T-helper 9 cell (primary cell): ENCODE results near the gene NEIL1.

ENCODE experiments used
- DNase-seq: peaks from one replicate; pipeline ENCODE4 v3.0.0-alpha.2; 2020

Gene NEIL1

GRCh38 chr15:75357976-75358673 is 11.3 kb downstream of the NEIL1 start:
- no peak for DNase-seq

GRCh38 chr15:75358771-75359536 is 12.1 kb downstream of the NEIL1 start:
- no peak for DNase-seq

GRCh38 chr15:75359537-75360250 is 12.9 kb downstream of the NEIL1 start:
- no peak for DNase-seq

DNA sequence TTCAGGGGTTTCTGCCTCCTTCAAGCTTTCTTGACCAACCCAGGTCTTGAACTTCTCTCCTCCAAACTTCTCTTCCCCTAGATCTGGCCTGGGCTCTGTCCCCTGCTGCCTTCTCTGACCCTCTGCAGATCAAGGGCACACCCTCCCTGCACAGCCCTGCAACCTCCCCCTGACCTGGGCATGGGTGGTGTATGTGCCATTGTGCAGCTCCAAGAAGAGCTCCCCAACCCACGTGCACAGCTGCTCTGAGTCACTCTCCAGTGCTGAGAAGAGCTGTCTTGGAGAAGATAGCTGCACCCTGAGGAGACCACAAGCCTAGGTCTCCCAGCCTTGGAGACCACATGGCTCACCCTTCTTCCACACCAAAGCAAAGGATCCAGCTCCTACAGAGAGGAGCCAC is 13.6 kb downstream of the NEIL1 start:
- no peak for DNase-seq

- no peak for DNase-seq
These were observed 14.0 kb downstream of the NEIL1 start for GRCh38 chr15:75360856-75361255.

GRCh38 chr15:75361361-75361988 is 14.6 kb downstream of the NEIL1 start:
- DNase-seq, result no peak

GRCh38 chr15:75361989-75362641 is 15.3 kb downstream of the NEIL1 start:
- DNase-seq, result no peak

- DNase-seq, result no peak
These were observed 15.9 kb downstream of the NEIL1 start for GRCh38 chr15:75362642-75363249.

GRCh38 chr15:75363786-75364185 is 16.9 kb downstream of the NEIL1 start:
- DNase-seq, result no peak

DNA sequence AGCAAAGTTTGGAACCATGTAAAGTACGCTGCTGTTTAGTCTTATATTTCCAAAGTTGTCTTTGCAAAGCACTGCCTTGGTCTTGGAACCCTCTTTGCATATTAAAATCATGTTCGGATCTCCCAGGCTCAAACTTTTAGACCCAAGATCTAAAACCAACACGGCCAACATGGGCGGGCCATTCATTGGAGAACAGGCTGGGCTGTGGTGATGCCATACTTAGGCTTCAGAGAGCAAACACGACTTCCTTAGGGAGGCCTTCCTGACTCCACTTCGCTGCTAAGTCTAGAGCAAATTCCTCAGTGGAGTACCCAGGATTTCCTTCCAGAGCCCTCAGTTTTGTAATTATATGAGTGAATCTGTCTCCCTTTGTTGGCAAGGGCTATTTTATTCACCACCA is 18.0 kb downstream of the NEIL1 start:
- DNase-seq, result no peak

DNA sequence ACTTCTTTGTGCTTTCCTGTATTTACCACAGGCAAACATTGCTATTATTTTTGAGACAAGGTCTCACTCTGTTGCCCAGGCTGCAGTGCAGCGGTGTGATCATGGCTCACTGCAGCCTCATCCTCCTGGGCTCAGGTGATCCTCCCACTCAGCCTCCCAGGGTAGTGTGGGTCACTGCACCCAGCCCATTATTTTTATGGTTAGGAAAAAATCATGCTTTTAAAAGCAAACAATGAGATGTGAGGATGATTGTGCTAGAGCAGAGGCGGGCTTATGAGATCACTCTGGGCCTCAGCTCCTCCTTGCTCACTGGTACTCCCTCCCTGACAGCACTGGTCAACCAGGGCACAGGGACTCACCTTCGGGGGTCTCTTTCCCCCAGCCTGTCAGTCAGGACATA is 19.3 kb downstream of the NEIL1 start:
- no peak for DNase-seq

GRCh38 chr15:75367006-75367405 is 20.2 kb downstream of the NEIL1 start:
- no peak for DNase-seq

GRCh38 chr15:75367406-75367912 is 20.6 kb downstream of the NEIL1 start:
- DNase-seq, result no peak

GRCh38 chr15:75367913-75368688 is 21.3 kb downstream of the NEIL1 start, which contains the start of gene MAN2C1:
Gene MAN2C1 (minus strand): TSS chr15:75368607. CDS start chr15:75368583, 24 bp downstream.
- peak; percentile 86 for DNase-seq

DNA sequence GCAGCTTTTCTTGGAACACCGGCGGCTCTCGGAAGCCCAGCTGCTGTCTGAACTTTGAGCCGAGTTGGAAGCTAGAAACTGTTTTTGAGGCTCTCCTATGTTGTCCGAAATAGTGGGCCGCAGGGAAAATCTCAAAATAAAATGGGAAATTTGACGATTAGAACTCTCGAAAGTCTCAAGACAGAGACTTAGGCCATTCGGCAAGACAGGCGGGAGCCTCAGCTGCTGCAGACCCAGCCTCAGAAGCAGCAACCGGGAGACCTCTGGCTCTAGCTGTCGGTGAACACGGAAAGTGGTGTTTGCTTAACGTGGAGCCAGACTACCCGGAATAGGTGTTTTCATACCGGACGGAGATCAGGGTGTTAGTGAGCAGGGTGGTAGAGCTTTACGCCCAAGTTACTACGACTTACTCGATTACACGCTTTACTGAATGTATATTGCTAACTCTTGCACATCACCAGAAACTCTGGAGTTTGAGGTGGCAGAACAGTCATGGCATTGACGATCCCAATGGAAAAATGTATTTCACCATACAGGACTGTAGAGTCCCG is 21.9 kb downstream of the NEIL1 start:
- no peak for DNase-seq

DNA sequence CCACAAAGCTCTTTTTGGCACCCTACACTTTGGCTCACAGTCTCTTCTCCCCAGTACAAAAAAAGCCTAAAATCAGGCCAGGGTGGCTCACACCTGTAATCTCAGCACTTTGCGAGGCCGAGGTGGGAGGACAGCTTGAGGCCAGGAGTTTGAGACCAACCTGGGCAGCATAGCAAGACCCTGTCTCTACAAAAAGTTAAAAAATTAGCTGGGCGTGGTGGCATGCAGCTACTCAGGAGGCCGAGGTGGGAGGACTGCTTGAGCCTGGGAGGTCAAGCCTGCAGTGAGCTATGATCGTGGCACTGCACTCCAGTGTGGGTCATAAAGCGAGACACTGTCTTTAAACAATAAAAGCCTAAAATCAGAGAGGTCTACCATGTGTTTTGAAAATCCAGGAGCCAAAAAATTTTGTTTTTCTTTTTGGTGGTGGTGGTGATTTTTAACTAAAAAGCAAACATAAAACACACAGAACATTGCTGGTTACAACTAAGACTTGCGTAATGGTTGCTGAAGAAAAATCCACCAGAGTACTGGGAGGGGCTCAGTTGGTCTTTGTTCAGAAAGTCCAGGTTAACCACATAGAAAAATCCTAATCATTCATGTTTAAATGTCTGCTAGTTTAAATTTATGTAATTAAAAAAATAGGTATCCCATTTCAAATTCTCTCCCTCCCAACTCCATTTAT is 23.2 kb downstream of the NEIL1 start:
- DNase-seq, result no peak

DNA sequence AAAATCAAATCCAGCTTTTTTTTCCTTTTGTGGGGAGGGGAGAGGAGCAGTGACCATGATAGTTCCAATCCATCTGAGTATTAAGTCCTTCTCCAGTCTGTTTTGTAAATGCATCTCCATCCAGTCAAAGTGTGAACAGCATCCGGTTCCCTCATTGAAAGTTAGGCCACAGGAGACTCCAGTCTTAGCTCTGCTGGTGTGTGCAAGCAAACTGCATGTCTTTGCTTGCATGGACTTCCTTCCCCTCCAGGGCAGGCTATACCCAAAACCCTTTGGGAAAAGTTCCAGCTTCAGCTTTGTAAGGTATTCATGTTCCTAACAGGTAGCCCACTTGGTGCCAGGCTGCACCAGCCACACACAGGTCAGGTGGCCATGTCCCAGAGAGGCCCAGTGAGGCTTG is 24.6 kb downstream of the NEIL1 start:
- DNase-seq, result no peak

- no peak for DNase-seq
These were observed 25.3 kb downstream of the NEIL1 start for GRCh38 chr15:75371901-75372688.

- DNase-seq, result no peak
These were observed 33.9 kb downstream of the NEIL1 start for GRCh38 chr15:75380773-75381172.
